Panc1 (cell line): ENCODE results near the gene PPP4R2.

ENCODE experiments used
- CTCF ChIP-seq: fragments of 450-650 bp; IDR thresholded peaks from 2 replicates; pipeline ENCODE4 v1.5.1; 2017; ENCODE audit warnings: mild to moderate bottlenecking
- POLR2AphosphoS5 ChIP-seq: IDR thresholded peaks from 2 replicates; pipeline ENCODE4 v1.6.1; 2012; ENCODE audit warnings: mild to moderate bottlenecking, low read depth, low read length, moderate library complexity
- REST ChIP-seq, 2 experiments: IDR thresholded peaks; 2 replicates each; pipeline ENCODE4 v1.6.1; 2011 to 2012; ENCODE audit warnings: low read depth in 2 of 2, control low read depth in 1 of 2, low read length in 1 of 2, mild to moderate bottlenecking in 1 of 2, moderate library complexity in 1 of 2; ENCODE audit not compliant: insufficient read depth in 1 of 2
- SIN3A ChIP-seq: IDR thresholded peaks from 2 replicates; pipeline ENCODE4 v1.6.1; 2012; ENCODE audit warnings: low read depth, mild to moderate bottlenecking, low read length, moderate library complexity, borderline replicate concordance; ENCODE audit not compliant: insufficient read depth
- TCF7L2 ChIP-seq: IDR thresholded peaks from 2 replicates; pipeline ENCODE4 v1.6.1; 2011; ENCODE audit warnings: mild to moderate bottlenecking, low read depth, low read length, inconsistent platforms

- no peak for TF ChIP-seq CTCF
- TF ChIP-seq REST (IDR thresholded peaks at IDR 0.05; ENCODE audit: insufficient read depth in 1 of 2, low read depth in 2 of 2, low read length in 1 of 2): no peak
- no peak for TF ChIP-seq POLR2AphosphoS5
- TF ChIP-seq SIN3A: no peak
- TF ChIP-seq TCF7L2: no peak
Measured at GRCh38 chr3:72985576-72985975, 11.0 kb upstream of the PPP4R2 start.
